C4-2B (cell line): ENCODE measurements around the gene ELMO2.

ENCODE experiments used
- H3K27ac ChIP-seq: fragments of 450-650 bp; 2 replicates; pipeline ENCODE4 v1.5.1; 2017
- ZFX ChIP-seq: fragments of 450-650 bp; IDR thresholded peaks from 2 replicates; pipeline ENCODE4 v1.6.1; 2017
- TF ChIP-seq, protein P1 (sequence below): fragments of 450-650 bp; conservative IDR thresholded peaks from 2 replicates; pipeline ENCODE4 v1.5.1; 2017; ENCODE audit warnings: mild to moderate bottlenecking

Gene ELMO2

DNA sequence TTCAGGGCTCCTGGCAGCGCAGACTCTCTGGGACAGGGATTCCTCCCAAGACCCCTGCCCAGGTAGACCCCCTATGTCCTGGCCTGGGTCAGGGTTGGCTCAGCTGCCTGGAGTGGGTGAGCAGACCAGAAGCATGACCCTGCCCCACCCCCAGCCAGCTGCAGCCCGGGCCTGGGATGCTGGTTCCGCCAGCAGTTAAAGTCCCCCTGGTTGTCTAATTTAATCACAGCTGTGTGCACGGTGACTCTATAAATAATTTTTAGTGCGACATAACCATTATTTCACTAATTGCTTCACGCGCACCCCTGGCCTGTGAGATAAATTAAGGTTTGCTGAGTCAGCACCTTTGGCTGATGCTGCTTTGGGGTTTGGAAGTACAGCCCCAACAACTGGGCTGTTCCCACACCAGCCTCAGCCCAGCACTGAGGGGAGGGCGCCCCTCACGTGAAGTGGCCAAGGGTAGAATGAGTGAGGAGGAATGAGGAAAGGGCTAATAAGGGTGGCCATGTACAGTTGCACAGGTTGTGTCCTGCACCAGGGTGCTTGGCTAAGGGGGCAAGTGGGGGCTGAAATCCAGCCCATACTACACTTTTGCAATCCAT is 72.0 kb downstream of the ELMO2 start:
- H3K27ac ChIP-seq = no peak overlapping the region
- TF ChIP-seq, protein P1, sequence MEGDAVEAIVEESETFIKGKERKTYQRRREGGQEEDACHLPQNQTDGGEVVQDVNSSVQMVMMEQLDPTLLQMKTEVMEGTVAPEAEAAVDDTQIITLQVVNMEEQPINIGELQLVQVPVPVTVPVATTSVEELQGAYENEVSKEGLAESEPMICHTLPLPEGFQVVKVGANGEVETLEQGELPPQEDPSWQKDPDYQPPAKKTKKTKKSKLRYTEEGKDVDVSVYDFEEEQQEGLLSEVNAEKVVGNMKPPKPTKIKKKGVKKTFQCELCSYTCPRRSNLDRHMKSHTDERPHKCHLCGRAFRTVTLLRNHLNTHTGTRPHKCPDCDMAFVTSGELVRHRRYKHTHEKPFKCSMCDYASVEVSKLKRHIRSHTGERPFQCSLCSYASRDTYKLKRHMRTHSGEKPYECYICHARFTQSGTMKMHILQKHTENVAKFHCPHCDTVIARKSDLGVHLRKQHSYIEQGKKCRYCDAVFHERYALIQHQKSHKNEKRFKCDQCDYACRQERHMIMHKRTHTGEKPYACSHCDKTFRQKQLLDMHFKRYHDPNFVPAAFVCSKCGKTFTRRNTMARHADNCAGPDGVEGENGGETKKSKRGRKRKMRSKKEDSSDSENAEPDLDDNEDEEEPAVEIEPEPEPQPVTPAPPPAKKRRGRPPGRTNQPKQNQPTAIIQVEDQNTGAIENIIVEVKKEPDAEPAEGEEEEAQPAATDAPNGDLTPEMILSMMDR = no peak
- no peak for TF ChIP-seq ZFX

- TF ChIP-seq ZFX = no peak
- TF ChIP-seq, protein P1 = no peak
- no peak overlapping the region for H3K27ac ChIP-seq
Measured at GRCh38 chr20:46333161-46333991, 73.0 kb downstream of the ELMO2 start.

DNA sequence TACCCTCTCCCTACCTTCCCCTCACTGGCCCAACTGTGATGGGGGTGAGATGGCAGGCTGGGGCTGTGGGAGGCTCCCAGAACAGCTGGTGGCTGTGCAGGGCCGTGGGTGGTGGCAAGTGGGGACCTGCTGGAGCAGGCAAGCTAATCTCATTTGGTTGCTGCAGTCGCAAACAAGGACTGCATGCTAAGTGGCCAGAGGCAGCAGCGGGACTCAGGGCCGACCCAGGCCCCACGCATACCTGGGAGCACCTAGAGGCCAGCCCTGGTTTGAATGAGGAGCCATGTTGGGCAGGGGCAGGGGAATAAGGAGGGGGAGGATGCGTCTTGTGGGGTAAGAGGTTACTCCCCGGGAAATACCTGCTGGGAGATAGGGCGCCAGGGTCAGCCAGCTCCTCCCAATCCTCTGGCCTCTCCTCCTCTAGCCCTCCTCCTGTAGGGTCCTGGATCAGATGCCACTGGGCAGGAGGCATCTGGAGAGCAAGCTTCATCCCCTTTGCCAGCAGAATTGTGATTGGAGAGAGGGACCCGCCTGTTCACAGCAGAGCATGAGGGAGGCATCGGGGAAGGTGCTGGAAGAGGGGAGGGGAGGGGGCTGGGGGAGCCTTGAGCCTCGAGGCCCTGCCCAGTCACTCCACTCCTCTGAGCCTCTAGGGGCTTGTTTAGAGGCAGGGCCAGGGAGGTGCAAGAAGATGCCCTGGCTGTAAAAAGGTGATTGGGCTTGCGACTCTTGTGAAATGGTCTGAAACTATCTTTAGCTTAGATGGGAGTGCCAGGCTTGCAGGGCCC is 73.8 kb downstream of the ELMO2 start:
- H3K27ac ChIP-seq = no peak overlapping the region
- no peak for TF ChIP-seq ZFX
- TF ChIP-seq, protein P1 = no peak

GRCh38 chr20:46331611-46332361 is 74.6 kb downstream of the ELMO2 start:
- no peak overlapping the region for H3K27ac ChIP-seq
- TF ChIP-seq, protein P1 = no peak
- no peak for TF ChIP-seq ZFX

DNA sequence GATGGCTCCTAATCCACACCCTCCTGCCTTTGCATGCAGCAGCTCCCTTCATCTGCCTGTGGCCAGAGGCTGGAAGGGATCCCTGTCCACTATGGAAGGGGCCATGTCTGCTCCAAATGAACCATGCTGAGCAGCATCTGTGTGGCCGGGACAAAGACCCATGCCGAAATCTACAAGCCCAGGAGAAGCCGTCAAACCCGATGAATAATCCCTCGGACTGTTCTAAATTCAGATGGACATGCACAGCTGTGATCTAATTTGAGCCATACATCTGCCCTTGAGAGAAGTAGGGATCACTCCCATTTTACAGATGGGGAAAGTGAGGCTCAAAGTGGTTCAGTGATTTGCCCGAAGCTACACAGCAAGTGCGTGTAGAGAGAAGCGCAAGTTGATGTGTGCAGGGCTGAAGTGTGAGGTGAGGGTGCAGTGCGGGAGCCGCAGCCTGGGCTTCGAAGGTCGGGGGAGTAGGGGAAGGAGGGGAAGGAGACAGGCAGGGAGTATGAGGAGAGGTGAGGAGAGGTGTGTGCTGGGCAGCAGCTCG is 75.5 kb downstream of the ELMO2 start:
- H3K27ac ChIP-seq = no peak overlapping the region
- TF ChIP-seq, protein P1 = no peak
- no peak for TF ChIP-seq ZFX

DNA sequence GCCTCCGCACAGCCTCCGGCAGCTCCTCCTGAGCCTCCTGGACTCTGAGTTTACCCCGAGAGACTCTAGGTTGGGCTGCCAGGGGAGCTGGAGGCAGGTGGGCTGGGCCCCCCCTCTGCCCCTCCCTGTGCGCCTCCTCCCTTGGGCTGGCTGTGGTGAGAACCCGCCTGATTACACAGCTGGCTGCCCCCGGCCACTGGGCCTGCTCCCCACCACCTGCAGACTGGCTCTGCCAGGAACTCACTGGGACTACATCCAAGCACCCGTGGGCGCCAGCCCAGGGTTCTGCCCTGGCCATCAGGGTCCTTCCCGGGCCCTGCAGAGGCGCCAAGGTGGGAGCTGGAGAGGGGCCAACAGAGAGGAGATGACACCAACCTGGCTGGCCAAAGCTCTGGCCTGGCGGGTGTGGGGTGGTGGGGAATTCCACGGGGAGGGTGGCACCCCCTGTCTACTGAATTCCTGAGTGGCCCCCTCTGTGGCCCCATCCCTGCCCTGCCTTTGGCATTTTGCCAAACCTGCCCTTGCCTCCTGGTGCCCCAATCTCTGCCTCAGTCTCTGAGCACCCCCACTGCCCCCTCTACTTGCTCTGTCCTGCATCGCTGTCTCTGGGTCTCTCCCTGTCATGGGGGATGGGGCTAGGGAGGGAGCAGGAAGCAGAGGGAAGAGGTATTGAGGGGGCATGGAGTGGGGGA is 76.2 kb downstream of the ELMO2 start:
- no peak overlapping the region for H3K27ac ChIP-seq
- TF ChIP-seq ZFX = no peak
- TF ChIP-seq, protein P1 = no peak
